H1 (cell line): ENCODE data around the gene HBS1L. TPM values are rescaled to one million over a fixed set of nuclear protein-coding genes. Genes with fewer than 3 reads are reported as not detected.

Experiments
- CTCF ChIA-PET: fragments of 300-600 bp; sonication (Branson Sonifier 250); formaldehyde crosslinking; loops from one replicate; lab custom pipeline; 2021; ENCODE audit not compliant: partially characterized antibody; lab: Charles Lee
- POLR2A ChIA-PET: fragments of 300-600 bp; sonication (Branson Sonifier 250); formaldehyde crosslinking; loops from one replicate; lab custom pipeline; 2021; ENCODE audit warnings: inconsistent platforms; ENCODE audit not compliant: partially characterized antibody; lab: Charles Lee
- DNase-seq, 2 experiments: peaks; one replicate each; pipeline versions ENCODE4 v3.0.0 to v3.0.0-alpha.2; 2010 to 2022; ENCODE audit warnings: low spot score in 2 of 2, low read depth in 1 of 2, mixed read lengths in 1 of 2
- FAIRE-seq: peaks from 2 replicates; lab custom pipeline; 2011; peaks lifted over from hg19 to GRCh38; lab: Jason Lieb, UNC
- H2AFZ ChIP-seq: 2 replicates; pipeline ENCODE4 v1.8.1; 2012; ENCODE audit warnings: low read length, inconsistent platforms
- H2AK5ac ChIP-seq: 2 replicates; pipeline ENCODE4 v1.6.1; 2013; ENCODE audit warnings: low read depth, low read length
- H2BK120ac ChIP-seq: replicated peaks from 2 replicates; pipeline ENCODE3; 2013; ENCODE audit warnings: low read depth, low read length, inconsistent platforms
- H2BK12ac ChIP-seq: 2 replicates; pipeline ENCODE4 v1.6.1; 2013; ENCODE audit warnings: low read depth, low read length
- H2BK15ac ChIP-seq: 2 replicates; pipeline ENCODE4 v1.6.1; 2013; ENCODE audit warnings: low read length
- H2BK20ac ChIP-seq: 2 replicates; pipeline ENCODE4 v1.6.1; 2013; ENCODE audit warnings: low read length
- H2BK5ac ChIP-seq: 2 replicates; pipeline ENCODE4 v1.6.1; 2013; ENCODE audit warnings: low read depth, low read length
- H3K14ac ChIP-seq: 2 replicates; pipeline ENCODE4 v1.6.1; 2013; ENCODE audit warnings: inconsistent platforms; ENCODE audit not compliant: insufficient read length
- H3K18ac ChIP-seq: 2 replicates; pipeline ENCODE4 v1.6.1; 2013; ENCODE audit warnings: low read length; ENCODE audit errors: extremely low read depth
- H3K23ac ChIP-seq: 2 replicates; pipeline ENCODE4 v1.6.1; 2013; ENCODE audit warnings: inconsistent platforms; ENCODE audit not compliant: insufficient read length
- H3K23me2 ChIP-seq: 2 replicates; pipeline ENCODE4 v1.6.1; 2013; ENCODE audit warnings: low read depth, low read length
- H3K27ac ChIP-seq: 2 replicates; pipeline ENCODE4 v1.6.1; 2011; ENCODE audit warnings: low read depth, low read length, inconsistent platforms
- H3K27me3 ChIP-seq, 4 experiments: replicated peaks in 1 of 4; 1 replicate in 1 of 4; 2 replicates in 3 of 4; pipeline versions ENCODE4 v1.6.1 to v1.8.1; 2011 to 2013; ENCODE audit warnings: low read length in 3 of 4, mild to moderate bottlenecking in 3 of 4, inconsistent platforms in 2 of 4, mixed read lengths in 2 of 4, moderate library complexity in 1 of 4; ENCODE audit not compliant: control insufficient read depth in 3 of 4, insufficient read depth in 3 of 4; ENCODE audit errors: extremely low read depth in 1 of 4
- H3K36me3 ChIP-seq, 4 experiments: 2 replicates each; pipeline versions ENCODE4 v1.6.1 to v1.8.1; 2011 to 2013; ENCODE audit warnings: mild to moderate bottlenecking in 4 of 4, low read length in 3 of 4, moderate library complexity in 2 of 4, control low read depth in 1 of 4, inconsistent platforms in 1 of 4; ENCODE audit not compliant: insufficient read depth in 4 of 4, control insufficient read depth in 2 of 4
- H3K4ac ChIP-seq: replicated peaks from 2 replicates; pipeline ENCODE3; 2013; ENCODE audit warnings: low read length, low read depth, mixed read lengths, inconsistent platforms; ENCODE audit not compliant: insufficient read length
- H3K4me1 ChIP-seq, 4 experiments: replicated peaks in 1 of 4; 1 replicate in 1 of 4; 2 replicates in 3 of 4; pipeline versions ENCODE4 v1.6.1 to v1.8.1; 2011 to 2013; ENCODE audit warnings: low read length in 3 of 4, inconsistent platforms in 2 of 4, mixed read lengths in 1 of 4; ENCODE audit not compliant: insufficient read depth in 4 of 4, control insufficient read depth in 3 of 4
- H3K4me2 ChIP-seq, 2 experiments: 2 replicates each; pipeline versions ENCODE4 v1.6.1 to v1.8.1; 2011 to 2013; ENCODE audit warnings: low read depth in 2 of 2, low read length in 2 of 2, control low read depth in 1 of 2, inconsistent platforms in 1 of 2, mild to moderate bottlenecking in 1 of 2; ENCODE audit not compliant: insufficient read depth in 1 of 2
- H3K4me3 ChIP-seq, 4 experiments: fragments of 200-600, 300-600 bp in 1 of 4; sonication (generic), shearing (Covaris generic), sonication (Bioruptor Twin) in 1 of 4; 2 replicates each; pipeline versions ENCODE4 v1.5.1 to v1.8.1; 2011 to 2016; ENCODE audit warnings: low read length in 4 of 4, low read depth in 3 of 4, control low read depth in 2 of 4, inconsistent platforms in 2 of 4, mild to moderate bottlenecking in 2 of 4, mixed read lengths in 1 of 4, moderate library complexity in 1 of 4; ENCODE audit not compliant: insufficient read depth in 2 of 4; ENCODE audit errors: extremely low read depth in 1 of 4
- H3K56ac ChIP-seq: replicated peaks from 2 replicates; pipeline ENCODE3; 2013; ENCODE audit warnings: low read depth, mild to moderate bottlenecking, mixed read lengths, low read length, inconsistent platforms; ENCODE audit not compliant: insufficient read length
- H3K79me1 ChIP-seq: 2 replicates; pipeline ENCODE4 v1.6.1; 2013; ENCODE audit warnings: low read depth, low read length, control low read depth
- H3K79me2 ChIP-seq, 2 experiments: 2 replicates each; pipeline versions ENCODE4 v1.6.1 to v1.8.1; 2012 to 2013; ENCODE audit warnings: low read length in 2 of 2, mild to moderate bottlenecking in 2 of 2, inconsistent platforms in 1 of 2; ENCODE audit not compliant: insufficient read depth in 2 of 2, control insufficient read depth in 1 of 2
- H3K9ac ChIP-seq, 4 experiments: replicated peaks in 1 of 4; 1 replicate in 1 of 4; 2 replicates in 3 of 4; pipeline versions ENCODE4 v1.6.1 to v1.8.1; 2011 to 2013; ENCODE audit warnings: low read depth in 3 of 4, low read length in 3 of 4, control low read depth in 2 of 4, mild to moderate bottlenecking in 2 of 4, moderate library complexity in 2 of 4, inconsistent platforms in 1 of 4; ENCODE audit errors: extremely low read depth in 1 of 4
- H3K9me3 ChIP-seq, 2 experiments: 2 replicates each; pipeline versions ENCODE4 v1.6.1 to v1.8.1; 2012 to 2013; ENCODE audit warnings: mild to moderate bottlenecking in 2 of 2, moderate library complexity in 2 of 2, control low read depth in 1 of 2, inconsistent platforms in 1 of 2, low read depth in 1 of 2, low read length in 1 of 2, mixed read lengths in 1 of 2; ENCODE audit not compliant: insufficient read depth in 2 of 2
- H4K20me1 ChIP-seq, 2 experiments: replicated peaks in 1 of 2; 2 replicates each; pipeline versions ENCODE3 to v1.8.1; 2011 to 2013; ENCODE audit warnings: inconsistent platforms in 2 of 2, low read length in 2 of 2, mild to moderate bottlenecking in 1 of 2; ENCODE audit not compliant: insufficient read depth in 2 of 2, control insufficient read depth in 1 of 2
- H4K5ac ChIP-seq: 2 replicates; pipeline ENCODE4 v1.6.1; 2013; ENCODE audit warnings: low read length, low read depth, mixed read lengths, inconsistent platforms; ENCODE audit not compliant: insufficient read length
- H4K8ac ChIP-seq: 2 replicates; pipeline ENCODE4 v1.8.0; 2013; ENCODE audit warnings: mild to moderate bottlenecking, moderate library complexity, low read length, inconsistent platforms; ENCODE audit not compliant: insufficient read depth; ENCODE audit errors: extremely low read depth
- H4K91ac ChIP-seq: replicated peaks from 2 replicates; pipeline ENCODE3; 2013; ENCODE audit warnings: low read length, mixed read lengths, inconsistent platforms; ENCODE audit not compliant: insufficient read length
- NRF1 ChIP-seq: IDR thresholded peaks from 2 replicates; pipeline ENCODE4 v1.6.1; 2011; ENCODE audit warnings: mild to moderate bottlenecking, low read depth, low read length, improper control_type of control experiment
- SIX5 ChIP-seq: IDR thresholded peaks from 2 replicates; pipeline ENCODE4 v1.6.1; 2011; ENCODE audit warnings: mild to moderate bottlenecking, low read depth, low read length
- TAF1 ChIP-seq: IDR thresholded peaks from 2 replicates; pipeline ENCODE4 v1.6.1; 2011; ENCODE audit warnings: mild to moderate bottlenecking, low read depth, low read length
- WGBS, 2 experiments: shearing (Covaris generic) in 1 of 2; methylation state at CpG; one replicate each; pipeline versions ENCODE4 v1.1.6 to v1.1.7; 2013 to 2015; ENCODE audit warnings: low lambda C conversion rate in 2 of 2, mixed read lengths in 2 of 2, inconsistent platforms in 1 of 2, low coverage in 1 of 2, missing lambda C conversion rate in 1 of 2; ENCODE audit not compliant: insufficient replicate concordance in 2 of 2, insufficient coverage in 1 of 2, insufficient read length in 1 of 2; ENCODE audit errors: extremely low coverage in 1 of 2, missing lambda C conversion rate in 1 of 2; 5-methylcytosine and 5-hydroxymethylcytosine counted together
- polyA plus RNA-seq, 7 experiments: library from polyadenylated mRNA; depleted of rRNA in 3 of 7; stranded (reverse) in 5 of 7; unstranded in 2 of 7; fragments of >200 nt in 5 of 7; fragments of 200-250 nt in 2 of 7; gene quantifications; 1 replicate in 5 of 7; 2 replicates in 1 of 7; 4 replicates in 1 of 7; pipeline versions ENCODE4 v1.2.1 to v1.2.3, GENCODE V29; 2011 to 2013; ENCODE audit warnings: missing spikeins in 2 of 7, mixed read lengths in 2 of 7
- total RNA-seq: library from RNA; stranded (reverse); fragmentation: NEBNext Ultra II Directional; extraction: Animal tissue kit (Norgen Biotek cat#: 25700); gene quantifications from 2 replicates; pipeline ENCODE4 v1.2.1, GENCODE V29; 2021
- TF ChIP-seq, protein P1 (sequence below), 3 experiments: IDR thresholded peaks; 1 replicate in 2 of 3; 2 replicates in 1 of 3; pipeline versions ENCODE4 v1.5.1 to v1.6.1; 2011; ENCODE audit warnings: low read length in 3 of 3, mild to moderate bottlenecking in 3 of 3, inconsistent platforms in 2 of 3, low read depth in 1 of 3, moderate library complexity in 1 of 3; ENCODE audit not compliant: insufficient read depth in 1 of 3; ENCODE audit errors: control extremely low read depth in 1 of 3

HBS1L gene
- total and polyA plus RNA-seq, 2 of the 8 experiments (the other 6 are each of a cell fraction or from before 2014, with no cell fraction given): 28.1 to 97.1 TPM

DNA sequence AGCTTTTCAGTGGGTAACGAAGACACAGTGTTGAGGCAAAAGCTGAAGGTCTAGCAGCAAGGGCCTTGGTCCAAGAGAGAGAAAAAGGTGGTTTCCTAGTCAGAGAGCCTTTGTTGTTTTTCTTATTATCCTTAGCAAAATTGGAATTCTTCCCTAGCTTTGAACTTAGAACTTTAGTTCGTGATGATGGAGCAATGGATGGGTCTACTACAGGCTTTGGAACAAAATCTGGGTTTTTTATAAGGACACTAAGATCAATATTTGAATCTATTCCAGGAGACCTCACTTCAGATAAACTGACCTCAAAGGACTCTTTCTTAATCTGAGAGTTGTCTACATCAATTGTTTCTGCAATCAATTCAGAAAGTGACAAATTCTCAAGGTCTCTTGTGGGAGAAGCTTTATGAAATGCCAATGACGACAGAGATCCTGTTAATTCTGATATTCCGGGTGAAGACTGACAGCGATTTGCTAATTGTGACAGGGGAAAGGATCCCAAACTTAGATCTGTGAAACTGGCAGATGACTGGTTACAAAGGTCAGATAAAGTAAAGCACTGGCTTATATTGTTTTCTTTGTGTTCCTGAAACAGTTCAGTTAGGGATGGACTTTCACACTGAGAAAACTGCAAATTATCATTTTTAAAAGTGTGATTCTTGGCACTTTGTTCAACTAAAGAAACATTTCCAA, 17.7 kb downstream of the HBS1L start:
- no peak overlapping the region for H2BK20ac ChIP-seq
- H3K4ac ChIP-seq: no peak overlapping the region
- FAIRE-seq (no peak), DNase-seq (no peak)
- POLR2A ChIA-PET: interaction anchor here (0.8 kb wide), 1 partner anchor 11 kb away, joined by 5 read pairs; no protein-coding TSS in a partner anchor
- peaks cover 0 to 6% of the 10 kb centered on the region in 2 experiments; a peak in 2 of 4 replicates for H3K79me2 ChIP-seq
- H4K8ac ChIP-seq: no peak overlapping the region; the same call in 1 of the 2 replicates
- H4K5ac ChIP-seq: no peak overlapping the region
- H3K79me1 ChIP-seq: no peaks in the 10 kb centered on the region
- peaks cover 4 to 38% (median 11%) of the 10 kb centered on the region in 4 experiments; a peak in 6 of 8 replicates for H3K36me3 ChIP-seq
- H4K20me1 ChIP-seq: no peaks in the 10 kb centered on the region
- H3K18ac ChIP-seq: no peak overlapping the region
- H2AK5ac ChIP-seq: no peak overlapping the region
- no peak overlapping the region for H3K23ac ChIP-seq
- H3K4me1 ChIP-seq: no peaks in the 10 kb centered on the region
- H3K23me2 ChIP-seq: no peaks in the 10 kb centered on the region
- H2BK12ac ChIP-seq: no peak overlapping the region
- no peak overlapping the region for H3K56ac ChIP-seq
- no peaks in the 10 kb centered on the region for H3K9me3 ChIP-seq
- H4K91ac ChIP-seq: no peak overlapping the region
- CTCF ChIA-PET: interaction anchor here (0.7 to 0.9 kb wide), 2 partner anchors 11 to 40 kb away, joined by 3 to 8 read pairs; no protein-coding TSS in a partner anchor
- H3K14ac ChIP-seq: no peak overlapping the region
- H3K27me3 ChIP-seq: no peaks in the 10 kb centered on the region
- H2BK15ac ChIP-seq: no peak overlapping the region
- H3K27ac ChIP-seq: no peak overlapping the region
- H3K4me3 ChIP-seq: no peak overlapping the region
- no peak overlapping the region for H3K9ac ChIP-seq
- H3K4me2 ChIP-seq: no peak overlapping the region
- TF ChIP-seq, protein P1, sequence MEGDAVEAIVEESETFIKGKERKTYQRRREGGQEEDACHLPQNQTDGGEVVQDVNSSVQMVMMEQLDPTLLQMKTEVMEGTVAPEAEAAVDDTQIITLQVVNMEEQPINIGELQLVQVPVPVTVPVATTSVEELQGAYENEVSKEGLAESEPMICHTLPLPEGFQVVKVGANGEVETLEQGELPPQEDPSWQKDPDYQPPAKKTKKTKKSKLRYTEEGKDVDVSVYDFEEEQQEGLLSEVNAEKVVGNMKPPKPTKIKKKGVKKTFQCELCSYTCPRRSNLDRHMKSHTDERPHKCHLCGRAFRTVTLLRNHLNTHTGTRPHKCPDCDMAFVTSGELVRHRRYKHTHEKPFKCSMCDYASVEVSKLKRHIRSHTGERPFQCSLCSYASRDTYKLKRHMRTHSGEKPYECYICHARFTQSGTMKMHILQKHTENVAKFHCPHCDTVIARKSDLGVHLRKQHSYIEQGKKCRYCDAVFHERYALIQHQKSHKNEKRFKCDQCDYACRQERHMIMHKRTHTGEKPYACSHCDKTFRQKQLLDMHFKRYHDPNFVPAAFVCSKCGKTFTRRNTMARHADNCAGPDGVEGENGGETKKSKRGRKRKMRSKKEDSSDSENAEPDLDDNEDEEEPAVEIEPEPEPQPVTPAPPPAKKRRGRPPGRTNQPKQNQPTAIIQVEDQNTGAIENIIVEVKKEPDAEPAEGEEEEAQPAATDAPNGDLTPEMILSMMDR (IDR thresholded peaks at IDR 0.05; ENCODE audit: control extremely low read depth in 1 of 3, insufficient read depth in 1 of 3, low read depth in 1 of 3, low read length in 3 of 3): no peak
- no peak for TF ChIP-seq NRF1
- no peak for TF ChIP-seq TAF1
- no peak for TF ChIP-seq SIX5
- H2BK5ac ChIP-seq: no peak overlapping the region
- 88% methylated on average over 5 of the region's 5 CpGs; no CpG with 5 or more reads in 1 of the 2 experiments for WGBS, 2 experiments
- no peak overlapping the region for H2BK120ac ChIP-seq
- H2AFZ ChIP-seq: no peak overlapping the region
